HG03095 (cell line): Measurements from ENCODE around the gene UCP2.

Source experiments
- ATAC-seq: cut with Tn5 transposase; IDR thresholded peaks from one replicate; pipeline ENCODE4 v1.9.1; 2021; ENCODE audit warnings: moderate library complexity; ENCODE audit not compliant: unreplicated experiment

UCP2 gene

GRCh38 chr11:73972620-73973449, 9.8 kb downstream of the UCP2 start:
- no peak for ATAC-seq

GRCh38 chr11:73972187-73972586, 10.5 kb downstream of the UCP2 start:
- ATAC-seq, result no peak

- no peak for ATAC-seq
Observed at GRCh38 chr11:73971175-73971719, 11.4 kb downstream of the UCP2 start.

GRCh38 chr11:73969991-73970800, 12.4 kb downstream of the UCP2 start:
- no peak for ATAC-seq

- ATAC-seq, result no peak
Observed at GRCh38 chr11:73969091-73969490, 13.6 kb downstream of the UCP2 start.

- no peak for ATAC-seq
Observed at GRCh38 chr11:73968356-73968966, 14.2 kb downstream of the UCP2 start.

- no peak for ATAC-seq
Observed at GRCh38 chr11:73965764-73966121, 16.9 kb downstream of the UCP2 start.

GRCh38 chr11:73965076-73965763, 17.4 kb downstream of the UCP2 start:
- ATAC-seq, result no peak

GRCh38 chr11:73963861-73964260, 18.8 kb downstream of the UCP2 start:
- ATAC-seq, result no peak

GRCh38 chr11:73962101-73962705, 20.4 kb downstream of the UCP2 start:
- no peak for ATAC-seq

- no peak for ATAC-seq
Observed at GRCh38 chr11:73961321-73961720, 21.3 kb downstream of the UCP2 start.

- ATAC-seq, result no peak
Observed at GRCh38 chr11:73958521-73959141, 24.0 kb downstream of the UCP2 start.

GRCh38 chr11:73957654-73958361, 24.8 kb downstream of the UCP2 start:
- no peak for ATAC-seq

- no peak for ATAC-seq
Observed at GRCh38 chr11:73956876-73957653, 25.6 kb downstream of the UCP2 start.

GRCh38 chr11:73951797-73952196, 30.8 kb downstream of the UCP2 start:
- ATAC-seq, result no peak

GRCh38 chr11:73950869-73951710, 31.6 kb downstream of the UCP2 start, which contains the start of gene DNAJB13:
Gene DNAJB13 (plus strand): TSS chr11:73951026. CDS start chr11:73951070, 44 bp downstream.
- peak; percentile 95 for ATAC-seq

- no peak for ATAC-seq
Observed at GRCh38 chr11:73949912-73950311, 32.7 kb downstream of the UCP2 start.

GRCh38 chr11:73949246-73949645, 33.4 kb downstream of the UCP2 start:
- ATAC-seq, result no peak
